HG03139 (cell line): ENCODE results near the gene PER2.
"Not testable (repeated sequence)": the region's sequence is repeated elsewhere in the genome, so short reads cannot be mapped to it uniquely, and the experiment has no call there.

Experiments
- ATAC-seq: cut with Tn5 transposase; IDR thresholded peaks from one replicate; pipeline ENCODE4 v1.9.1; 2021; ENCODE audit not compliant: unreplicated experiment

The PER2 gene, protein sequence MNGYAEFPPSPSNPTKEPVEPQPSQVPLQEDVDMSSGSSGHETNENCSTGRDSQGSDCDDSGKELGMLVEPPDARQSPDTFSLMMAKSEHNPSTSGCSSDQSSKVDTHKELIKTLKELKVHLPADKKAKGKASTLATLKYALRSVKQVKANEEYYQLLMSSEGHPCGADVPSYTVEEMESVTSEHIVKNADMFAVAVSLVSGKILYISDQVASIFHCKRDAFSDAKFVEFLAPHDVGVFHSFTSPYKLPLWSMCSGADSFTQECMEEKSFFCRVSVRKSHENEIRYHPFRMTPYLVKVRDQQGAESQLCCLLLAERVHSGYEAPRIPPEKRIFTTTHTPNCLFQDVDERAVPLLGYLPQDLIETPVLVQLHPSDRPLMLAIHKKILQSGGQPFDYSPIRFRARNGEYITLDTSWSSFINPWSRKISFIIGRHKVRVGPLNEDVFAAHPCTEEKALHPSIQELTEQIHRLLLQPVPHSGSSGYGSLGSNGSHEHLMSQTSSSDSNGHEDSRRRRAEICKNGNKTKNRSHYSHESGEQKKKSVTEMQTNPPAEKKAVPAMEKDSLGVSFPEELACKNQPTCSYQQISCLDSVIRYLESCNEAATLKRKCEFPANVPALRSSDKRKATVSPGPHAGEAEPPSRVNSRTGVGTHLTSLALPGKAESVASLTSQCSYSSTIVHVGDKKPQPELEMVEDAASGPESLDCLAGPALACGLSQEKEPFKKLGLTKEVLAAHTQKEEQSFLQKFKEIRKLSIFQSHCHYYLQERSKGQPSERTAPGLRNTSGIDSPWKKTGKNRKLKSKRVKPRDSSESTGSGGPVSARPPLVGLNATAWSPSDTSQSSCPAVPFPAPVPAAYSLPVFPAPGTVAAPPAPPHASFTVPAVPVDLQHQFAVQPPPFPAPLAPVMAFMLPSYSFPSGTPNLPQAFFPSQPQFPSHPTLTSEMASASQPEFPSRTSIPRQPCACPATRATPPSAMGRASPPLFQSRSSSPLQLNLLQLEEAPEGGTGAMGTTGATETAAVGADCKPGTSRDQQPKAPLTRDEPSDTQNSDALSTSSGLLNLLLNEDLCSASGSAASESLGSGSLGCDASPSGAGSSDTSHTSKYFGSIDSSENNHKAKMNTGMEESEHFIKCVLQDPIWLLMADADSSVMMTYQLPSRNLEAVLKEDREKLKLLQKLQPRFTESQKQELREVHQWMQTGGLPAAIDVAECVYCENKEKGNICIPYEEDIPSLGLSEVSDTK (N-terminal part only)

DNA sequence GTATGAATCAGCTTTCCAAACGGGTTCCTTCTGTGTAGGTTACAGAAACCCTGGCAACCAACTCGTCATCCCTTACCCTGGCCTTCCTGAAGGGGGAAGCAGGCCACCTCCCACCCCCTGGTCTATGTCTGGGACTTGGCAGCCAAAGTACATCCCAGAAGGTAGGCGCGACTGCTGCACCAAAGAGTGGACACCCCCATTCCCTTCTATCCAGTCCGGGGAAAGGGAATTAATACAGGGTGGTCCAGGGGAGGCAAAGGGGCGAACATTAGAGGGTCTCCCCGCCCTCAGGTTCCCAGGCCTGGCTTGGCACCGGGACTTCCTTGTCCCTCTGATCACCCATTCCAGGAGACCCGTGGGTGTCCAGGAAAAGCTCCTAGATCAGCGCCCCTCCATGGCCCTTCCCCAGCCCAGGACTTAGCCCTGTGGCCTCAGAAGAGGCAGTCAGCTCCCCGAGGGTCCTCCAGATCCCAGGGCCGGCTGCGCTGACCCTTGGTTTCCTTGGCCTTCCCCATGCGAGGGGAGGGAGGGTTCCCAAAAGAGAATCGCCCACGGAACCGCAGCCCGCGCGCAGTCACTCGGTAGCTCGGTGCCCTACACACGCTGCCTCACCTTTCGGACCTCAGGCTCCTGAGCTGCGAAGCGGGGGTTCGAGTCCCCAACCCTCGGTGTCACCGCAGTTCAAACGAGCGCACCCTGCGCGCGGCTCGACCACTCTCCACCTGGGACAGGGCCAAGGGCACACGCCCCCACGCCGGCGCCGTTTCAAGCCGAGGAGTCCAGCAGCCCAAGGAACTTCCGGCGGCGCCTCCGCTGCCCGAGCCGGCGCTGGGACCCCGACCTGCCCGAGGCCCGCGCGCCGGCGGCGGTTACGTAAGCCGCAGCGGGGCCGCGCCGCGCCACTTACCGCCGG, at the start of gene PER2:
Gene PER2 (minus strand): TSS at position 874 of the 913 bp plus-strand sequence. CDS start 10,674 bp downstream, outside the sequence.
- peak; percentile 32 for ATAC-seq

DNA sequence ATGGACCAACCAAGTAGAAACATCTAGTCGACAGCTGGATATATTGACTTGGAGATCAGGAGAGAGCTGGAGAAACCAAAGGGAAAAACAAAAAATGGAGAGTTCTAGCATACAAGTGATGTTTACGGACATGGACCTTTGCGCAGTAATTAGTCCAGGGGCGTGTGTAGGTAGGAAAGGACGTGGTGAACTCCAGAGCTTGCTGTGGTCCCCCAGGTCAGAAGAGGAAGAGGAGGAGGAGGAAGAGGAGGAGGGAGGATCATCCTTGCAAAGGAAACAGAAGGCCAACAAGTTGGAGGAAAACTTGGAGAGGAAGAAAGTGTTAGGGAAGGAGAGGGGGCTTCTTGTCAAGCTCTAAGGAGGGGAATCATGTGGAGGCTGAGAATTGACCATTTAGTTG, 49.4 kb upstream of the PER2 start:
- no peak for ATAC-seq

DNA sequence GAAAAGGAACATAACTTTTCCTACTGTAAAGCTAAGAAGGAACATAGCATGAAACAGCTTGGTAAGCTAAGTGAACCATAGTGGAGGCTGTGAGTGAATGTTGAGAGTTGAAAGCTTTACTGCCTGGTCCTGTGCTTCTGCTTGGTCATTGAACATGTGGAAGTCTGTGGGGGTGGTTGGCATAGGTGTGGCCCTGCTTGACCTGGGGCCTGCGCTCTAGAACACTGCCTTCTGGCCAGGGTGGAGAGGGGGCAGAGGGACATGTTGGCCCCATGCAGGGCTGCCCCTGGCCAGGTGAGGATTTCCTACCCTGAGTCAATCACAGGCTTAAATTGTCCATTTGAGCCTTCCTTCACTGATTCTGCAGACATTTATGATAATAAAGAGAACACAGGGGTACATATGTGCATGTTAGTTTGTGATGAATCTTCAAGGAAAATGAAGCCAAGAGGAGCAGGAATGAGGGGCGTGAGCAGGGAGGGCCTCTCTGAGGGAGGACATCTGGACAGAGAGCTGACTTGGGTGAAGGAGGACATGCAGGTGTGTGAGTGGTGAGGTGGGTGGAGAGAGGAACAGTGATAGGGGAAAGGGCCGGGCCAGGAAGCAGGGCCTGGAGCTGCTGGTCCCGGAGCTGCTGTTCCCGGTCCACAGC, 48.5 kb upstream of the PER2 start:
- no peak for ATAC-seq

DNA sequence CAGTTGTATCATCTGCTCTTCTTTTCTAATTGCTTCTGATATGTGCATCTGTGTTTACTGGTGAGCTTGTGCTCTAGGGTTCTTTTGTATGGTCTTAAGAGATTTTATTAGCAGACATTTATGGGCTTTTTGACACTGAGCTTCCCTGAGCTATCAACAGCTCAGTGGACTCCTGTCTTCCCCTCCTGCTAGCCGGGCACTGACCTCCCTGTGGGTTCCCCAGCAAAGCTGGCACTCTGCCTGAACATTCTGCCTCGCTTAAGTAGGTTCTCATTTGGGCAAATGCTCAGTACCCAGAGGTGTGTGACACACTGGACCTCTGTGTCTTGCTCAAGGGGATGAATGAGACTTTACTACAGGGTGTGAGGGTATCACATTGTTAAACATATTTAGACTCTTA, 47.7 kb upstream of the PER2 start:
- no peak for ATAC-seq

DNA sequence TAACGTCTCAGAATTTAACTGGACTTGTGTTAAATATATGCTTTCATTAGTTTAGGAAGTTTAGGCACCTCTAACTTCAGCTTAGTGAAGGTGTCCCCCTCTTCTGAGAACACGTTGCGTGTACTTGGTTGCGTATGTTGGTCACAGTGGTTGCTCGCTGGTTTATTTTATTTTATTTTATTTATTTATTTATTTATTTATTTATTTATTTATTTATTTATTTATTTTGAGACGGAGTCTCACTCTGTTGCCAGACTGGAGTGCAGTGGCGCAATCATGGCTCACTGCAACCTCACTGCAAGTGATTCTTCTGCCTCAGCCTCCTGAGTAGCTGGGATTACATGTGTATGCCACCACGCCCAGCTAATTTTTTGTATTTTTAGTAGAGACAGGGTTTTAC, 47.2 kb upstream of the PER2 start:
- ATAC-seq: not testable (repeated sequence)

DNA sequence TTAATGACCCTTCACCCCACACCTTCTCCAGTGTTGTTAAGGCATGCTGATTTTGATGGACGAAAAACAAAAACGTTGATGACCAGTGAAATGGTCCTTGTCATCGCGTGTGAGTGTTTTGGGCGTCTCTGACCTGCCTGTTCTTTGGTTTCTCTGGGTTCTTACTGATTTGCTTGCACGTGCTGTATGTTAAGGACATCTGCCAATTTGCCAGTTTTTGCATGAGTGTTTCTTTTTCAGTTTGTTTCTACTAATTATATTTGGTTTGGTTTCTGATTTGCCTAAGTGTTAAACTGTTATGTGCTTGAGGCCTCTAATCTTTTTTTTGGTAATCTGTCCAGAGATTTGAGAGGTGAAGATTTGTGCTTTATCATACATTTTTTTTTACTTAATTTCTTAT, 46.5 kb upstream of the PER2 start:
- no peak for ATAC-seq

DNA sequence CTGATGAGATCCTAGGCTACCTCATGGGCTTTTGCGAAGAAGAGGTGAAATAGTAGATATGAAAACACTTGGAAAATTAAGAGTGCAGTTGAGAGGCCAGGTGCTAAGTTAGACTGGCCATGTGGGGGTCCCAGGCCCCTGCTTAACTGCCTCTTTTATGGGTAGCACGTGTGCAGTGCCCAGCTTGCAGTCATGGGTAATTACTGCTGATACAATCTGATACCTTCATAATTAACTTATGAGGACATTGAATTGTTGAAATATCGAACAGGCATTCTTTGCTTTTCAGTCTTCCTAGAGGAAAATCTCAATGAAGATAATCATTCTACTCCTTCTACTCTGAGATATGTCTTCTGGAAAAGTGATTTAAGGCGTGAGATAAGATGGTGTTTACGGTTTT, 43.5 kb upstream of the PER2 start:
- no peak for ATAC-seq

DNA sequence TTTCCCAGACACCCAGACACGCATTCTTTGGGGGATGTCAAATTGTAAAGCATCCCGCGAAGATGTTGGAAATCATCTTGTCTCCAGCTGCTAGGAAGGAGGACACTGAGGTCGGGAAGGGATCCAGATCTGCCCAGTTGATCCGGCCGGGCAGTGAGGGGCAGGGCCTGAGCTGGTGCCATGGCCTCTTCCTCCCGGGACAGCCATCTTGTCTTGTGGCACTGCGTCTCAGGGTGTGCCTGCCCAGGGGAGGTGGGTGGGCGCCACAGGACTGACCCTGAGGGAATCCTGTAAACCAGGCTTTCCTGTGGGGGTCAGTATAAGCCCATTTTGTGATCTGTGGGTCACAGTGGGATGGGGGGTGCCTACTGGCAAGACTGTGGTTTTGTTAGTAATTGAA, 42.0 kb upstream of the PER2 start:
- no peak for ATAC-seq

DNA sequence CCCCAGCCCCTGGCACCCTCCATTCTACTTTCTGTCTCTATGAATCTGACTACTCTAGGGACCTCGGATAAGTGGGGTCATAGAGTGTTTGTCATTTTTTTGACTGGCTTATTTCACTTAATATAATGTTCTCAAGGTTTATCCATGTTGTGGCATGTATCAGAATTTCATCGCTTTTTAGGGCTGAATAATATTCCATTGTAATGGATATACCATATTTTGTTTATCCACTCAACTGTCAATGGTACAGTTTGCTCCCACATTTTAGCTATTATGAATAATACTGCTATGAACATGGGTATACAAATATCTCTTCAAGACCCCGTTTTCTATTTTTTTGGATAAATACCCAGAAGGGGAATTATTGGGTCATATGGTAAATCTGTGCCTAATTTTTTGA, 39.3 kb upstream of the PER2 start:
- ATAC-seq: no peak

DNA sequence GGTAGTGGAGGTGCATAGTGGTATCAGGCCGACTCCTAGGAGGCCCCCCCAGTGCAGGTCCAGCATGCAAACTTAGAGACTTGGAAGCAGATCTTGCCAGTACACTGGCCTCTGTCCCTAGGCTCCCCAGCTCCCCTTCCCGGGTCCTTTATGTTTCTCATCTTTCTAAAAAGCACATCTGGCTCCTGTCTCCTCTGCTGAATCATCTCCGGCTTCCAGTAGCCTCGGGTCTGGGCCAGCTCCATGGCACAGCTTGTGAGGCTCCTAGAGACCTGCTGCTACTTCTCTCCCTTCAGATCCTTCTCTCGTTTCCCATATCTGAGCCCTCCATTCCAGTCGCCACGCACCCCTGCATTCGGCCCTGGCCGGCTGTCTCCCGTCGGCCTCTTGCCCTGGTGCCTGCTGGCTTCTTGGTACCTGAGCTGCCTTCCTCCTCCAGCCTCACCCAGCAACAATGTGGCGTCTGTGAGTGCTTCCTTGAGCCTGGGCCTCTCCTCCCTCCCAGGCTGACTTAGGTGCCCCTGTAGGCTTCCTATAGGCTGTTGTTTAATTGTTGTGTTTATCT, 38.5 kb upstream of the PER2 start:
- ATAC-seq: no peak

DNA sequence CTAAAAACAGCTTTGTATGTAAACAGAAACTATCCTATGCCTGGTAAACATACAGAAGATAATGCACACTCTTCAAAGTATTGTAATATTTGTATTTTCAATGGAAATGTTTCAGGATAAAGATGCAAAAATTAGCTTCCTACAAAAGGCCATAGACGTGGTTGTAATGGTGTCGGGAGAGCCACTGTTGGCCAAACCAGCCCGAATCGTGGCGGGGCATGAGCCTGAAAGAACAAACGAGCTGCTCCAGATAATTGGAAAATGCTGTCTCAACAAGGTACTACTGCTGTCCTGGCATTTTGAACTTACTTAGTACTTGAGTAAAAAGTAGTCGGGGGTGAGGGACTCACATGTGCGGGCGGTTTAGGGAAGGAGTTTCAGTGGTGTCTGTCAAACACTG, 37.3 kb upstream of the PER2 start:
- no peak for ATAC-seq

DNA sequence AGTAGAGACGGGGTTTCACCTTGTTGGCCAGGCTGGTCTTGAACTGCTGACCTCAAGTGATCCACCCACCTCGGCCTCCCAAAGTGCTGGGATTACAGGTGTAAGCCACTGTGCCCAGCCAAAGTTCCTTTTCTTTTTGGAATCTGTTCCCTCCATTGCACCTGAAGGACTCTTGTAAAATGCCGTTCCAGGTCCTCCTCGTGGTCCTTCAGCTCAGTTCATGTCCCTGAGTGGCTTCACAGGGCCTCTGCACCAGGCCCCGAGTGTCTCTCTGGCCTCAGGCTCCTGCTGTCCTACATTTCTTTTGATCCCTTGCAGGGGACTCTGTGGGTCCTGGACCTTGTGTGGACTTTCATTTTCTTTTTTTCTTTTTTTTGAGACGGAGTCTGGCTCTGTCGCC, 35.8 kb upstream of the PER2 start:
- not testable (repeated sequence) for ATAC-seq

DNA sequence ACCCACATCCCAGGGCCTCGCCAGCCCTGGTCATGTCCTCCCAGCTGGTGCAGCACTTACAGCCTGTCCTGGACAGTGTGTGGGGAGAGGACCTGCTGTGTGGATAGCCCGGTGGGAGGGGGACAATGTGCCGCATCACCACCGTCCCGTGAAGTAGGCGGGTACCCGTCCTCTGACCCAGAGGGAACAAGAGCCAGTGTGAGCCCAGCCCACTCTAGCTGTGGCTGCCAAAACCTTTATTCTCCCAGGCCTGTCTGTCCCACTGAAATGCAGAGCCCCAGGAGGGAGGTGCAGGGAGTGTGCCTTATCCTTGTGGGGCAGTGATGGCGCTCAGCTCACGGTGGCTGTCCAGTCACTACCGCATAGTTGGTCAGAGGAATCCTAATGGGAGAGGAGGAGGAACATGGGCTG, 33.6 kb upstream of the PER2 start:
- no peak for ATAC-seq

DNA sequence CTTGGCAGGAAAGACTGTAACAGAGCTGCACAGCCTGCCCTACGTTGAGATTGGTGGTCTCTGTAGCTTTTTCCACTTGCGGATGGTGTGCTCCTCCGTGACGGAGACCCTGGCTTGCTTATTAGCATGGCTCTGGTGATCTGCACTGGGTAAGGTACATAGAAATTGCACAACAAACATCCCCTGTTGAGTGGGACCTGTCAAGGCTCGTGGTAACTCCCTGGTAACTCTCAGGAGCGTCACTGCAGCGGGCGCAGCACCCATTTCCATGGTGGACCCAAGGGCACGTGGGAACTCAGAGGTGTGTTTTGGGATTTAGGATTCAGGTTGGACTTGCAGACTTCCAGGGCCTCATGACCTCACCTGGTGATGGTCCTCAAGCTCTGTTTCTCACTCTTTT, 33.1 kb upstream of the PER2 start:
- ATAC-seq: no peak

DNA sequence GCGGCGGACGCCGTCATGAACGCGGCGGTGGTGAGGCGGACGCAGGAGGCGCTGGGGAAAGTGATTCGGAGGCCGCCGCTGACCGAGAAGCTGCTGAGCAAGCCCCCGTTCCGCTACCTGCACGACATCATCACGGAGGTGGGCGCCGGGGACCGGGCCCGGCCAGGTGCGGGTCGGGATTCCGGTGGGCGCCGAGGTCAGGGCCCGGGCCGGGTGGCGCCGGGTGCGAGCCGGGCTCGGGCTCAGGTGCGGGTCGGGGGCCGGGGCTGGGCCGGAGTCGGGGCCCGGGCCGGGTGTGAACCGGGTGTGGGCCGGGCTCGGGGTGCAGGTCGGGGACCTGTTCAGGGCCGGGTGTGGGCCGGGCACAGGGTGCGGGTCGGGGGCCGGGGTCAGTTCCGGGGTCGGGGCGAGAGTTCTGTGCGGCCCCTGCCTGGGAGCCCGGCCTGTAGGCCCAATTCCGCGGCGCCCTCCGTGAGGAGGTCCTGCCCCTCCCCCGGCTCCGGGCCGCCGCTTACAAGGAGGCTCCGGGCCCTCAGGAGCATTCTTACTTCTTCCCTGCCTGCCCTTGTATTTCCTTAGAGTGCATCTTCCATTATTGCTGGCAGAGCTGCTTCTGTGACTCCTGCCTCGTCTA, 32.4 kb upstream of the PER2 start:
- ATAC-seq: peak; percentile 35

DNA sequence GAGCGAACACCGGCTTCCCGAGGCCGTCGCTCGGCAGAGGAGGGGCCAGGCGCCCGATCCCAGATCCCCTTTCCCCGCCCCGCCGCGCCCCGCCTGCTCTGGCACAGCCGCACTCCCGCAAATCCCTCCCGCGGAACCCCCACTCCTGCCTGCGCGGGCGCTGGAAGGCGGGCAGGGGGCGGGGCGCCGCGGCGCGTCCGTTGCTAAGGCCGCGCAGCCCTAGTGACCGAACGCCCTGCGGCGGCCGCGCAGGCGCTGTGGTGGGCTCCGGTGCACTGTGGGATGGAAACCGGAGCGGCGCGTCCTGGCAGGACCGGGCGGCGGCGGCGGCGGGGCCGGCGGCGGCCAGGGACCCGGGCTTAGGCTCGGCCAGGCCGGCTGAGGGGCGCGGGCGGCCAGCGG, 31.8 kb upstream of the PER2 start, which contains the start of gene TRAF3IP1:
Gene TRAF3IP1 (plus strand): TSS at position 273 of the 402 bp plus-strand sequence. CDS start 145 bp downstream, outside the sequence.
- ATAC-seq: peak; percentile 96

DNA sequence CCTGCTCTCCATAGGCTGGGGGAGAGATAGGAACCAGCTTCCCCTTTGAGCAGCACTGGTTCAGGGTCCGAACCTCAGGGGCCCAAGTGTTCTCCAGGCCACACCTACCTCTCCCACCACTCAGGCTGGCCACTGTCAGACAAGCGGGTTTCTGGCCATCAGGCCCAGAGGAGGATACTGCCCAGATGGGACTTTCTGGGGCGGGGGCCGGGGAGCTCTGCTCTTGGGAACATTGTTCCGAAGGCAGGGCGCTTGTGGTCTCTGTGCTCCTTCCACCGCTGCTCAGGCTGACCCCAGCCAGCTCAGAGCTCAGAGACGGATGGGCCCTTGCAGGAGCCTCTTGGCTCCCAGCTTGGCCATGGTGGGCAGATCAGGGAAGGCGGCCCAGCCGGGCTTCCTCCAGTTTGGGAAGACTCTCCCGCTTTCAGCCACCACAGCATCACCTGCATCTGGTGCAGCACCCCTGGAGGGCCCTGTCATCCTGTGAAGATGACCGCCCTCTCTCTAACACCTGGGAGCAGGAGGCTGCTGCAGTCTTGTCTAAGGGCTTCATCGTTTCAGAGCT, 26.7 kb upstream of the PER2 start:
- no peak for ATAC-seq

DNA sequence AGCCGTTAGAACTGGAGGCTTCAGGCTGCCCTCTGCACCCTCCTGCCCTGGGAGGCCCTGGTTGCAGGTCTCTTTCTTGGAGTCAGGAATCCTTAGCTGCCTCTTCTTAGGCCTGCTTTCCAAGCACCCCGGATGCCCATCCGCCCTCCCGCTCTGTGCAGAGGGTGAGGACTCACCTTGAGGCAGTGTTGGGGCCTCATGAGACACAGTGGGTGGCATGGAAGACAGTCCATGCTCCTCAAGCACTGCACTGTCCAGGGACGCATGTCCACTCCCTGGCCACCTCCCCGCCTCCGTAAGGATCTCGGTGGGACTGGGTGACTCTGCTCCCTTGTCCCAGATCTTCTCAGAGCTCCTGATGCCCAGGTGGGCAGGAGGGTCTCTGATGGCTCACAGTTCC, 26.2 kb upstream of the PER2 start:
- ATAC-seq: no peak

DNA sequence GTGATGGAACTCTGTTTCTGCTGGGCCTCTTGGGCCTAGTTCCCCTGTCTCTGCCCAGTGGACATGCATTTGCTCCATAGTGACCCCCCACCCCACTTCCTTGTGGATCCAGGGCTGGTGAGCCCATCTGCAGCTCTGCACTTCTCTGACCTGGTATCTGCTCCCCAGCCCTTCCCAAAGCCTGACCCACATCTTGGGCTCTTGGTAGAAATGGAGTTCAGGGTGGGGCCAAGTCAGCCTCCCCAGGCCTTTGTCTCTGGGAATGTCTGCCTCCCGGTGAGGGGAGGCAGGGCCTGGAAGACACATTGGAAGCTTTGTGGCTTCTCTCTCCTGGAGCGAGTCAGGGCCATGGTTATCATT, 25.6 kb upstream of the PER2 start:
- ATAC-seq: no peak
